KBM-7 (cell line): ENCODE data around the gene MLH3.
A peak's percentile ranks its signal among the peaks of the same experiment; 100 is the strongest.

Experiments used
- DNase-seq: peaks from one replicate; pipeline ENCODE4 v3.0.0-alpha.2; 2015
- in situ Hi-C: fragments of 300-500 bp; cut with MboI; formaldehyde crosslinking; loops from 2 replicates; pipeline ENCODE4 v1.14.3; 2020; ENCODE audit warnings: low sequenced_read_pairs, low pct_unique_long_range_greater_than_20kb, mixed read lengths

MLH3 gene

DNA sequence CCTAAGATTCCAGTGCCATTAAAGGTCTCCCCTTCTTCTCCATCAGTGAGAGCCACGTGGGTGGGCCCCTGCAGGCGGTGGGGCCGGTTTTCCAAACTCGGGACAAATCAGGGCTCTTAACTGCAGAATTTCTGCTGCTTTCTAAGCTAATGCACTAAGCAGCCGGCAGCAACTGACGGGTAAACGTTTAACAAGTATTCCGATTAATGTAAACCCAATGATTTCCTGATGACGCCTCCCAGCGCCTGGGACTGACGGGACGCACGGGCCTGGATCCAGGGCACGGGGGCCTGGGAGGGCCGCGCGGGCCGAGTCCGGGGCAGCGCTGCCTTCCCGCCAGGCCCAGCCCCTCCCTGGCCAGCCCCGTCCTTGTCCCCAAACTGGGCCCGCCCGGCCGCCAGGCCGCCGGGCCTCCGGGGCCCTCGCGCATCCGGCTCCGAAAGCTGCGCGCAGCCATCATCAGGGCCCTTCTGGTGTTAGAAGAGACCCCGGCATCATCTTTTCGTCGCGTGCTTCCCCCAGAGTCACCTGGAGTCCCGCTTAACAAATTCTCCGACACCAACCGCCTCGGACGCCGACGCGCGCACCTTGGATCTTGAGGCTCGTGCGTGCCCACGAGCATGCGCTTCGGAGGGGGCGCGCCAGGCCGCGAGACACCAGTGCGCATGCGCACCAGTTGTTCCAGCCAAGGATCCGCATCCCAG is at the start of gene MLH3:
Gene MLH3 (minus strand): TSS at position 616 of the 704 bp plus-strand sequence. CDS start 1,812 bp downstream, outside the sequence.
- DNase-seq = no peak

DNA sequence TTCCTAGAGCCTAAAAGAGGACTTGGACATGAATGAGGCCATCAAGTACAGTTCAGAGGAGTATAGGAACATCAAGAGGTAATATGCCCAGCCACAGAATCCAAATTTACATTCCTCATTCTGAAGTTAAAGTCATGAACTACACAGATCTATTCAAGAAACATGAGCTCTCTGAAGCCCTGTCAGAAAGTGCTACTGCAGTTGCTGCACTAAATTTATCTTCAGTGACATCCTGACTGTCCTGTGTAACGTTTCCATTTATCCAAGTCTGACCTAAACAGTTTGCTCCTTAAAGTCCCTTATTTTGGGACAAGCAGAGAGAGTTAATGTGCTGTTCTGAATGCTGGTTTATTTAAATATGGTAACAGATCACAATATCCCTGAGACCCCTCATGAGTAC is 47.4 kb upstream of the MLH3 start:
- in situ Hi-C loops = loop anchor here (25.0 kb wide), 2 partner anchors 186 to 486 kb away; partner anchors contain the start of genes LTBP2 and RPS6KL1

More for the DNA sequence above, at the start of gene MLH3:
- in situ Hi-C loops = no loop called here

DNA sequence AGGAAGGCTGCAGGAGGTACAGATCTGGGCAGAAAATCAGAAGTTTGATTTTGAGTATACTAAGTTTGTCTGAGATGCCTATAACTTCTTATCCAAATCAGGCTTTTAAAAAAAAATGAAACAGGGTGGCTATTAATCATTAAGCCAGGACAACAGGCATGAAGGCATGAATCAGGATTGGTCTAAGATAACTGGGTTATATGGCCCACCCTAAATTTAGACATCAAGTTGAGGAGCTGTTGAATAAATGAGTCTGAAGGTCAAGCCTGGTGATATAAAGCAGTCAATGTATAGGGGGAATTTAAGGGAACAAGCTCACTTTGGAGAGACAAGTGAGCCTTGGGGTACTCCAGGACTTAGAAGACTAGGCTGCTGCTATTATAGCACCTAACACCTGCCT is 46.9 kb upstream of the MLH3 start:
- DNase-seq = no peak
- in situ Hi-C loops = loop anchor here (25.0 kb wide), 2 partner anchors 186 to 486 kb away; partner anchors contain the start of genes LTBP2 and RPS6KL1

More for the DNA sequence above, 47.4 kb upstream of the MLH3 start:
- no peak for DNase-seq

DNA sequence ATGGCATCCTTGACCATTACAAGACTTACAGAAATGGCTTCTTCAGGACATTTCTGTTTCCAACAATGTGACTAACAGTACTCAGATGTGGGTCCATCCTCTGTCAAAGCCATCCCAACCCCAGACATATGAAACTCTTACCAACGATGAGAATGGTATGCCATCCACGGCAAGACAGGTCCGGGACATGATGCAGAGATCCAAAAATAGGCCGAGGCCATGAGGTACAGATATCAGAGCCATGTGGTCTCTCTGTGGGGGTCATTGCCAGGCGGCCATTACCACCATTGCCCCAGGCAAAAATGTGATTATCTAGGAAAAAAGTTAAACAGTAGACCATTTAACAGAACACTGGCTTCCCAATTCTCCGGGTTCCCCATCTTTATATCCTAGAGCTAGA is 45.7 kb upstream of the MLH3 start:
- no peak for DNase-seq
- in situ Hi-C loops = loop anchor here (25.0 kb wide), 2 partner anchors 185 to 485 kb away; partner anchors contain the start of genes LTBP2 and RPS6KL1

DNA sequence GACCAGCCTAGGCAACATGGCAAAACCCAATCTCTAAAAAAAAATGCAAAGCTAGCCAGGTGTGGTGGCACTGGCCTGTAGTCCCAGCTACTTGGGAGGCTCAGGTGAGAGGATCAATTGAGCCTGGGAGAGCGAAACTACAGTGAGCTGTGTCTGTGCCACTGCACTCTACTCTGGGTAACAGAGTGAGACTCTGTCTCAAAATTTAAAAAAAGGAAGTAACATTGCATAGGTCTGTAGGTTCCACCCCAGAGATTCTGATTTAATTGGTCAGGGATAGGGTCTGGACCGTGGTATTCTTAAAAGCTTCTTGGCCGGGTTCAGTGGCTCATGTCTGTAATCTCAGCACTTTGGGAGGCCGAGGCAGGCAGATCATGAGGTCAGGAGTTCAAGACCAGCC is 44.4 kb upstream of the MLH3 start:
- DNase-seq = no peak
- in situ Hi-C loops = loop anchor here (25.0 kb wide), 2 partner anchors 183 to 483 kb away; partner anchors contain the start of genes LTBP2 and RPS6KL1

DNA sequence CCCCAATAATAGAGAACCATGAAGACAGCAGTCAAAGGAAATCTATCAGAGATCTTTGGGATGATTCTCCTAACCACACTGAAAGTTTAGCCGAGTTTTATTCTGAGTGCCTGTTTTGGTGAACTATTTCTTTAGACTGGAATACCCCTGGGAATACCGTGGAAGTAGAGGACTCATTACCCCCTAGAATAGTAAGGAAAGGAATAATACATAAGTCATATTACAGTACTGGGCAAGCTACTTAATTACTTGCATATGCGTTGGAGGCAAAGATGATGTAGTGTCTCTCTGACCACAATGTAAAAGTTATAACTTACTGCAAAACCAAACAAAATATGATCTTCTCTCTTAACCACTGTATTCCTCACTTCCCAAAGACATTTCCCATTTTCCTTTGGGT is 43.6 kb upstream of the MLH3 start:
- DNase-seq = no peak
- in situ Hi-C loops = loop anchor here (25.0 kb wide), 2 partner anchors 183 to 483 kb away; partner anchors contain the start of genes LTBP2 and RPS6KL1

DNA sequence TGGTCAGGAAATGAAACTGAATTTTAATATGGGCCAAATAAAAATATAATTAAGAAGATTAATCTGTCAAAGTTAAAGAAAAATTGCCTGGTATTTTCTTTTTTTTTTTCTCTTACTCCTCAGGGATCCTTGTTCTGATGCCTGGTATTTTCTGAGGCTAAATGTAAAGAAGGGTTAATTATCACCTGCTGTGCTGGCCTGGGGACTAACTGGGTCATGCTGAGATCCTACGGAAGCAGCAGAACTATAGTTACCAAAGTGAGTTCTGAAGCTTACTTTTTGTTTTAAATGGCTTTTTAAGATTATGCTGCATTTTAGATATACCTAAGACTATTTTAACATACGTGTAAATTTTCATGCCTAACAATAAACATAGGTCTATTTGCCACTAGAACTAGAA is 41.4 kb upstream of the MLH3 start:
- DNase-seq = no peak
- in situ Hi-C loops = loop anchor here (25.0 kb wide), 2 partner anchors 180 to 480 kb away; partner anchors contain the start of genes LTBP2 and RPS6KL1

DNA sequence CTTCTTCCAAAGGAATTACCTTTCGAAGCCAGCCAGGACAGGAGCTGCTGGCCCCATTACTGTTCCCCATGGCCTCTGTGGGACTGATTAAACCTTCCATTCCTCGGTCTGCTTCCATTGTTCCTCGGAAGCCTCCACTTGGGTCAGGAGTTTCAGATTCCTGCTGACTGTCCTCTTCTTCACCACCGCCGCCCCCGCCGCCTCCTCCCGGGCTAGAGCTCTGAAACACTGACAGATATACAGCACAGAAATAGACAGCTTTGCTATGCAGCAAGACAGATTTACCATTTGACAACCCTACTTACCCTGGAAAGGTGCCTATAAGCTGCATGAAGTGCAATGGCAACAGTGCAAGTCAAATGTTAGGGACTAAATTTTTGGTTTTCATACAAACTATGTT is 40.0 kb upstream of the MLH3 start:
- in situ Hi-C loops = loop anchor here (25.0 kb wide), 2 partner anchors 179 to 479 kb away; partner anchors contain the start of genes LTBP2 and RPS6KL1
- DNase-seq = no peak

DNA sequence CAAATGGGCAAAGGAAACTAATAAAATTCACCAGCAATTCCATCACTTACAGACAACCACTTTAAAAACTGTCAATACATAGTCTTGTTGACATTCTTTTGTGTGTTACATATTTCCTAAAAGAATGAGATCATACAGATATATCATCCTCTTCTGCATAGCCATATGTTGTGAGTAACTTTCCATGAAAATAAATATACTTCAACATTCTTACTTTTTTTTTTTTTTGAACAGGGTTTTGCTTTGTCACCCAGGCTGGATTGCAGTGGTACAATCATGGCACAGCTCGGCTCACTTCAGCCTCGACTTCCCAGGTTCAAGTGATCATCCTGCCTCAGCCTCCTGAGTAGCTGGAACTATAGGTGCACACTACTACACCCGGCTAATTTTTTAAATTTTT is 39.1 kb upstream of the MLH3 start:
- DNase-seq = no peak
- in situ Hi-C loops = loop anchor here (25.0 kb wide), 2 partner anchors 178 to 478 kb away; partner anchors contain the start of genes LTBP2 and RPS6KL1

DNA sequence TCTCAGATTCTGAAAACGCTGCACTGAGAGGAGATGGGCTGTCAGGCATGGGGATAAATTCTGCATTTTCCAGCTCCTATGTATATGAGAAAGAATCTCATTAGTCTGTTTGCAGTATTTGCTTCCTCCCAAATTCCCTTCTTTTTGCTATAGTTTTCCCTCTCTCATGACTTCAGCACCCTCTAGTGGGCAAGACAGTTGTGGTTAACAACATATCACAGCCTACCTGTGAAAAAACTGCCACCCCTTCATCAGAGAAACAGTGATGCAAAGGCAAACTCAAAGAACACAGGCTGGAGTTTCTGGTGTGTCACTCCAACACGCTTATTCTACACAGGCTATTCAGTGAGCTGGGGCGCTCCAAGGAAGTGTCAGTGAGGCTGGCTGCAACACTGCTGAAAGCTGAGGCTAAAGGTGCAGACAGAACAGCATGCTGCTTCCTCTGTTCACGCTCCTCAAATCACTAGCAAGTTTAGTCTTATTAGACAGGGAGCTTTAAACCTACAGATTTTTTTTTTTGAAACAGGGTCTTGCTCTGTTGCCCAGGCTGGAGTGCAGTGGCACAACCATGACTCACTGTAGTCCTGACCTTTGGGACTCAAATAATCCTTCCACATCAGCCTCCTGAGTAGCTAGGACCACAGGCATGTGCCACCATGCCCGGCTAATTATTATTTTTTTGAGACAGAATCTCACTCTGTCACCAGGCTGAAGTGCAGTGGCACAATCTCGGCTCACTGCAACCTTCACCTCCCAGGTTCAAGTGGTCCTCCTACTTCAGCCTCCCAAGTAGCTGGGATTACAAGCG is 37.5 kb upstream of the MLH3 start:
- DNase-seq = peak; percentile 80
- in situ Hi-C loops = loop anchor here (25.0 kb wide), 2 partner anchors 176 to 476 kb away; partner anchors contain the start of genes LTBP2 and RPS6KL1

DNA sequence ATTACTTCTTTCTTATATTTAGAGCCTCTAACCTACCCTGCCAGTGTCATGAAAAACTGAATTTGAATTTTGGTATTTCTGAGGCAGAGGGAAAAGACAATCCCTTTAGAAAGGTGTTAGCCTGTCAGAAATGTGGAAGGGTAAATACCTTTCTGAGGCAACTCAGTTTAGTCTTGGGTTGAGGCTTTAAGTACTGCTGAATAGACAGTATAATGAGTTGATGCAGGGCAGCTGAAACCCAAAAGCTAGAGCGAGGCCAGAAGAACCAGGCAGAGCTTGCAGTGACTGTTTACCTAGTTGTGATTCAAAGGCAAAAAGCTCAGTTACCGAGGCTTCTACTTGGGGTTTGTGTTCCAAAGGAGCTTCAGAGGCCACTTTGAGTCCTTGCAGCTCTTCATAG is 36.9 kb upstream of the MLH3 start:
- DNase-seq = no peak
- in situ Hi-C loops = loop anchor here (25.0 kb wide), 2 partner anchors 176 to 476 kb away; partner anchors contain the start of genes LTBP2 and RPS6KL1

DNA sequence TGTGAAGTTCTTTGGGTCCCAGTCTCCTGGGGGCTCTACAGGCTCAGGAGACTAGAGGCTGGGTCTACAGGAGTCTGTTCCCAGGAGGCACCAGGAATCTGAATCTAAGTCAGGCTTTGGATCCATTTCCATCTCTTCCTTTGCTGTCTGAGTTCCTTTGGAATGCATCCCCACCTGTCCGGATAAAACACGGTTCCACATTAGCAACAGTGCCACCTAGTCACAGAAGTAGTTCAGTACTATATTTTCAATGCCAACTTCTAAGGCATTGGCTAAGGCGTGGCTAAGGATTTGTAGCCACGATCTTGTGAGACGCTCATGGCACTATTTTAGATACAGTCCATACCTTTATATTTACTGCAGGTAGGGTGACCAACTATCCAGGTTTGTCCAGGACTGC is 33.2 kb upstream of the MLH3 start:
- in situ Hi-C loops = loop anchor here (25.0 kb wide), 2 partner anchors 172 to 472 kb away; partner anchors contain the start of genes LTBP2 and RPS6KL1

DNA sequence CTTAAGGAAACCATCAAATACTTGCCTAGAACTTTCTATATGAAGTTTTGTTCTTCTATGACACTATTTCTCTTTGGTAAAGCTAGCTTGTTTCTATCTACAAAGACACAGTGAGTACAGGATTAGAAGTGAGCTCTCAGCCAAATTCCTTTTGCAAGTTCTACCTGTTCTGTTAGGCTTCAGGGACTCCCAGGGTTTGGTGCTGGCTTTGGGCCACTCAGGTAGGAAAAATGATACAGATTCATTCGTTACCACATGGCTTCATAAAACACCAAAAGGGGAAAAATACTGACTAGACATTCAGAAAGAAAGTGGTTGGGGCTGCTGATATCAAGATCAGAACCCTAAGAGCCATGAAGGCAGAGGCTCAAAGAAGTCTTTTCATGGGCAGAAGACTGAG is 32.0 kb upstream of the MLH3 start:
- in situ Hi-C loops = loop anchor here (25.0 kb wide), 2 partner anchors 171 to 471 kb away; partner anchors contain the start of genes LTBP2 and RPS6KL1
- no peak for DNase-seq

More for the DNA sequence above, 33.2 kb upstream of the MLH3 start:
- no peak for DNase-seq

DNA sequence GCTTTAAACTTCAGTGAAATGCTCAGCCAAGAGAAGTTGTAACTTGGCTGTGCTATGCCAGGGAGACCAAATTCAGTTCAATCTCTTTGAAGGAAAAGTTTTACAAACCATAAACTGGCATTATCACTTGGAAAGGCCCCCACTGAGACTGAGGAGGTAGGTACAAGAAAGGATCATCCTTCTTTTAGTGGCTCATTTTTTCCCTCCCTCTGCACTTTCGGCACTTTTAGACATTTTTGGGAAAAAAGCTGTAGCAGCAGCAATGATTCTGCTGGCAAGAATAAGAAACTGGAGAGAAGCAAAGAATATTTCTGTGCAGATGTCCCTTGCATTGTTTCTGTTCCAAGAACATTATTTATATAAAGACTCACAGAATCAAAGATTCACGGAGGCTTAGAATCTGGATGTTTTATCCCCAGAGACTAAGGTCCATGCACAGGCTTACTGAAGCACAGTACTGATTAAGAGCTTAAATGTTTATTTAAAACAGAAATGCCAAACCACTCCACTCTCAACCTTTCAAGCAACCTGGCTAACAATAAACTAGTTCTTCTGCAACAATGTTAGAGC is 30.5 kb upstream of the MLH3 start:
- no peak for DNase-seq
- in situ Hi-C loops = loop anchor here (25.0 kb wide), 2 partner anchors 169 to 469 kb away; partner anchors contain the start of genes LTBP2 and RPS6KL1

DNA sequence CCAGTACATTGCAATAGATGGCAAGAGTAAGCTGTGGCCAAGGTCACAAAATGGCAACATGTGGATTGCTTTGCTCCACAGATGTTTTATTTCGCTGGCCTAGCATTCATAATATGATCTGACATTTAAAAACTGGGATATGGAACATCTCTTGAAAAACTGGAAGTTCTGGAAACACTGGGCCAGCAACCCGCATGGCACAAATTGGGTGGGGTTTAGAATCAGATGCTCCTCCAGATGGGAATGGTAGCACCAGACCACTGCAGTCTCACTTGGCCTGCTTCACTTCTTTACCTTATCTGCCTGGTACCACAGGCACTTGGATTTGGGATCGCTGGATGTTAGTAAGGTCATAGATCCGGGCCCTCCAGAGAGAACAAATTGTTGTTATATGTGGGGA is 28.3 kb upstream of the MLH3 start:
- DNase-seq = no peak

DNA sequence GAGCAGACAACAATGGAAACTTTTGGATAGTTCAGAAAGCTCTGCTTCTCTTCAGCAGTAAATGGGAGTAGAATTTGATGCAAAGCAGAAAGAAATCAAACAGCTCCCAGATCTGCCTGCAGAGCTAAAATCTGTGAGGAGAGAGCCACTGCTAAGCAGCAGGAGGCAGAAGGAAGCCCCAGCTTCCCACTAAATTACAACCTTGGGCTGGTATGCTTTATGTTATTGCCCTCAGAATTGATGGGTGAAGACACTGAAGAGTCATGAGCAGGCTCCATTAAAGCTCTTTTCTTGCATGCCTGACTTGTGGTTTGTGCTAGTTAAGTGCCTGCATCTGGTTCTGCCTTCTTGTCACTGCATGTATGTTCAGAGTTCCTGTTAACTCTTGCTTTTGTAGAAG is 26.5 kb upstream of the MLH3 start:
- in situ Hi-C loops = loop anchor here (25.0 kb wide), 2 partner anchors 165 to 465 kb away; partner anchors contain the start of genes LTBP2 and RPS6KL1
- no peak for DNase-seq

More for the DNA sequence above, 28.3 kb upstream of the MLH3 start:
- in situ Hi-C loops = loop anchor here (25.0 kb wide), 2 partner anchors 167 to 467 kb away; partner anchors contain the start of genes LTBP2 and RPS6KL1

DNA sequence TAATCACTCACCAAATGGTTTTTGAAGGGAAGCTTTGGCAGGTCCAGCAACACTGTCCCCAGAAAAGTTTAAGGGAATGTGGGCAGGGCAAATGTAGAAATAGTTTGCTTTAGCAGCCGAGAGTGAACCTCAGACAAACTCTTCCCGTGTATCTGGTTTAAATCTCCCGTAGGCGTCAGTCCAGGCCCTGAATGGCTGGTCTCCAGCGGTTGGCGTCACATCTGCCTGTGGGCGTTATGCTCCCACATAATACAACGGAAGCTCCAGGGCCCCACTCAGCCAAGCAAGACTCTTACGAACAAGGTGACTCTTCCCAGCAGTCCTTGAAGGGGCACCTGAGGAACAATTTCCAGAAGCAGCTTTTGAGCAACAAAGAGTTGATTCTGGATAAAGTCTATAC is 19.1 kb upstream of the MLH3 start:
- DNase-seq = no peak
- in situ Hi-C loops = no loop called here

DNA sequence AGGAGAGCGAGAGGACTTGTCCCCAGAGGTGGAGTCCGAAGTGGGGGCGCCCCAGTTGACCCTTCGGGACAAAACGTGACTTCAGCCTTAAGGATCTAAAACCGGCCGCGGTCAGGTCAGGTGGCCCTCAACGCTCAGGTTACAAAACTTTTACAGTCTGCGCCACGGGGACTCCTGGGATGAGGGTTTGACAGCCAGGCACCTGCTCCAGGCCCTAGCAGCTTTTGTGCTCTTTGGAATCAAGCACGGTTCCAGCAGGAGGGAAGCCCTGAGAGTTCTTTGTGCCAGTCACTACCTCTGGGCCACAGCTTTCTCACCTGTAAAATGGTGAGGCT is 18.5 kb upstream of the MLH3 start:
- in situ Hi-C loops = no loop called here
- no peak for DNase-seq
